ENCODE measurements around the gene BZW1.

BZW1 gene

DNA sequence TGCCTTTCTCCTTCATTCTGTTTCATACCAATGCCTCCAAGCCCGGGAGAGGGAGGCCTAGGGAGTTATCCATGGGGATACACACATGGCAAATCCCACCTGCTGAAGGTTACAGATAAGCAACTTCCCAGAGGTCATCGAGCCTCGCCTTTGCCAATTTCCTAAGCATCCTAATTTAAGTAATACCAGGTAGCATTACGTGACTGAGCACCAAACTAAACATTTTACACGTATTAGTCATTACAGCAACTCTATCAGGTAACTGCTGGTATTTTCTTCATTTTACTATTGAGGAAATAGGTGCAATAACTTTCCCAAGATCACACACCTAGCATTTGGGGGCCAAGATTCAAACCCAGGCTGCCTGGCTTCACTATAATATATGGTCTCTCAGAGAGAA lies 30.1 kb upstream of the BZW1 start:
- H3K27me3 ChIP-seq (replicated peaks in 2 of 5; ENCODE audit: control insufficient read depth in 4 of 5, insufficient read depth in 5 of 5, low read length in 4 of 5) = no peaks in the 10 kb centered on the region
- peaks cover 0 to 30% (median 0%) of the 10 kb centered on the region in 4 experiments for H3K36me3 ChIP-seq (ENCODE audit: control insufficient read depth in 4 of 4, insufficient read depth in 4 of 4, low read length in 3 of 4)
- H3K4me3 ChIP-seq (ENCODE audit: control insufficient read depth in 1 of 7, extremely low read depth in 1 of 7, insufficient read depth in 4 of 7, low read depth in 2 of 7, low read length in 6 of 7) = no peak overlapping the region
- H3K27ac ChIP-seq (ENCODE audit: insufficient read depth in 1 of 2, low read depth in 1 of 2, low read length in 2 of 2, poor library complexity in 1 of 2, severe bottlenecking in 2 of 2) = no peak overlapping the region
- CTCF ChIA-PET = no interaction called here
- no peaks in the 10 kb centered on the region for H3K9me3 ChIP-seq (ENCODE audit: control extremely low read depth in 1 of 5, control insufficient read depth in 4 of 5, insufficient read depth in 2 of 5, low read depth in 1 of 5, low read length in 4 of 5)
- DNase-seq = no peak
- 100% methylated on average over 1 of the region's 5 CpGs for WGBS (ENCODE audit: insufficient coverage)
- no peaks in the 10 kb centered on the region for H3K4me1 ChIP-seq (ENCODE audit: control extremely low read depth in 1 of 4, control insufficient read depth in 4 of 4, insufficient read depth in 4 of 4, low read length in 3 of 4)
- POLR2A ChIA-PET = no interaction called here

DNA sequence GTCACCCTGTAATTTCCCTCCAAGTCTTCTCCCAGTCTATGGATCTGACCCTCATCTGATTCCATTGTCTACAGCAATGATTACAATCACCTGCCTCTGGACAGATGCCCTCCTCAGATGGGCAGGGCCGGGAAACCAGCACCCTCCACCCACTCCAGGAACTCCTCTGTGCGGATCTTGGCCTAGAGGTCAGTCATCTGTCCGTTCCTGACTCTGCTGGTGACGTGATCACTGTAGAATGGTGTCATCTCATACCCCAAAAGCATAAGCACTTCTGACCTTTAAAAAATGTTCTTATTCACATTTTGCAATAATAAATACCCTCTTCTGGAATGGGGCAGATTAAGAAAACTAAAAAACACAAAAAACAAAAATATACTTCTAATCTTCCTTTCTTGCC lies 29.5 kb upstream of the BZW1 start:
- ChIA-PET CTCF (no interaction called here), POLR2A (no interaction called here)
- H3K36me3 ChIP-seq (ENCODE audit: control insufficient read depth in 4 of 4, insufficient read depth in 4 of 4, low read length in 3 of 4) = peaks cover 0 to 26% (median 0%) of the 10 kb centered on the region in 4 experiments
- no peaks in the 10 kb centered on the region for H3K9me3 ChIP-seq (ENCODE audit: control extremely low read depth in 1 of 5, control insufficient read depth in 4 of 5, insufficient read depth in 2 of 5, low read depth in 1 of 5, low read length in 4 of 5)
- DNase-seq = no peak
- H3K4me3 ChIP-seq (ENCODE audit: control insufficient read depth in 1 of 7, extremely low read depth in 1 of 7, insufficient read depth in 4 of 7, low read depth in 2 of 7, low read length in 6 of 7) = no peak overlapping the region
- 100% methylated on average over 3 of the region's 4 CpGs for WGBS (ENCODE audit: insufficient coverage)
- H3K27ac ChIP-seq (ENCODE audit: insufficient read depth in 1 of 2, low read depth in 1 of 2, low read length in 2 of 2, poor library complexity in 1 of 2, severe bottlenecking in 2 of 2) = no peak overlapping the region
- H3K27me3 ChIP-seq (replicated peaks in 2 of 5; ENCODE audit: control insufficient read depth in 4 of 5, insufficient read depth in 5 of 5, low read length in 4 of 5) = no peaks in the 10 kb centered on the region
- H3K4me1 ChIP-seq (ENCODE audit: control extremely low read depth in 1 of 4, control insufficient read depth in 4 of 4, insufficient read depth in 4 of 4, low read length in 3 of 4) = no peaks in the 10 kb centered on the region

GRCh38 chr2:200784215-200784614 lies 27.5 kb upstream of the BZW1 start:
- POLR2A ChIA-PET = no interaction called here
- no peaks in the 10 kb centered on the region for H3K4me1 ChIP-seq (ENCODE audit: control extremely low read depth in 1 of 4, control insufficient read depth in 4 of 4, insufficient read depth in 4 of 4, low read length in 3 of 4)
- DNase-seq = no peak
- H3K9me3 ChIP-seq (ENCODE audit: control extremely low read depth in 1 of 5, control insufficient read depth in 4 of 5, insufficient read depth in 2 of 5, low read depth in 1 of 5, low read length in 4 of 5) = no peaks in the 10 kb centered on the region
- no peaks in the 10 kb centered on the region for H3K27me3 ChIP-seq (replicated peaks in 2 of 5; ENCODE audit: control insufficient read depth in 4 of 5, insufficient read depth in 5 of 5, low read length in 4 of 5)
- CTCF ChIA-PET = no interaction called here
- no peak overlapping the region for H3K27ac ChIP-seq (ENCODE audit: insufficient read depth in 1 of 2, low read depth in 1 of 2, low read length in 2 of 2, poor library complexity in 1 of 2, severe bottlenecking in 2 of 2)
- H3K4me3 ChIP-seq (ENCODE audit: control insufficient read depth in 1 of 7, extremely low read depth in 1 of 7, insufficient read depth in 4 of 7, low read depth in 2 of 7, low read length in 6 of 7) = no peak overlapping the region
- H3K36me3 ChIP-seq (ENCODE audit: control insufficient read depth in 4 of 4, insufficient read depth in 4 of 4, low read length in 3 of 4) = peaks cover 0 to 16% (median 4%) of the 10 kb centered on the region in 4 experiments

DNA sequence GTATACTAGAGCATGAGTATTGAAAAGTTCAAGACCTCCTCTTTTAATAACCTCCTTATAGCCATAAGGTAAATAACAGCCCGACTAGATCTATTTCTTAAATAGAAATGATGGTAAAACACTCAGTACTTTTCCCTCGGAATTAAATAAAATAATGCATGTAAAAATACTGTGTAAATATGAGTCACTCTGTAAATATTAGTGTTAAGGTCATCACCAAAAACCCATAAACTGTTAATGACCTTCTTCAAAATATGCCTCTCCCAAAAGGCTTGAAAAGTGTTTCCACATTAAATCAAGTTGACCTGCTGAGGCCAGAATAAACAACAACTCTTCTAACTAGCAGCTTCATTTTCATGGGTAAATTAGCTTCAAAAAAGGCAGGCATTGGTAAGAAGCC lies 25.3 kb upstream of the BZW1 start:
- POLR2A ChIA-PET = no interaction called here
- no peak overlapping the region for H3K4me3 ChIP-seq (ENCODE audit: control insufficient read depth in 1 of 7, extremely low read depth in 1 of 7, insufficient read depth in 4 of 7, low read depth in 2 of 7, low read length in 6 of 7)

GRCh38 chr2:200786826-200787225 lies 24.9 kb upstream of the BZW1 start:
- no peaks in the 10 kb centered on the region for H3K27me3 ChIP-seq (replicated peaks in 2 of 5; ENCODE audit: control insufficient read depth in 4 of 5, insufficient read depth in 5 of 5, low read length in 4 of 5)
- no peak for DNase-seq
- H3K4me1 ChIP-seq (ENCODE audit: control extremely low read depth in 1 of 4, control insufficient read depth in 4 of 4, insufficient read depth in 4 of 4, low read length in 3 of 4) = no peaks in the 10 kb centered on the region
- H3K9me3 ChIP-seq (ENCODE audit: control extremely low read depth in 1 of 5, control insufficient read depth in 4 of 5, insufficient read depth in 2 of 5, low read depth in 1 of 5, low read length in 4 of 5) = no peaks in the 10 kb centered on the region
- POLR2A ChIA-PET = no interaction called here
- no peak overlapping the region for H3K4me3 ChIP-seq (ENCODE audit: control insufficient read depth in 1 of 7, extremely low read depth in 1 of 7, insufficient read depth in 4 of 7, low read depth in 2 of 7, low read length in 6 of 7)
- peaks cover 0 to 17% (median 6%) of the 10 kb centered on the region in 4 experiments for H3K36me3 ChIP-seq (ENCODE audit: control insufficient read depth in 4 of 4, insufficient read depth in 4 of 4, low read length in 3 of 4)
- CTCF ChIA-PET = no interaction called here
- WGBS (ENCODE audit: insufficient coverage) = no CpG with 5 or more reads among the region's 3 CpGs
- H3K27ac ChIP-seq (ENCODE audit: insufficient read depth in 1 of 2, low read depth in 1 of 2, low read length in 2 of 2, poor library complexity in 1 of 2, severe bottlenecking in 2 of 2) = no peak overlapping the region

More for the DNA sequence above, 25.3 kb upstream of the BZW1 start:
- no CpG with 5 or more reads among the region's 2 CpGs for WGBS (ENCODE audit: insufficient coverage)
- peaks cover 0 to 17% (median 5%) of the 10 kb centered on the region in 4 experiments for H3K36me3 ChIP-seq (ENCODE audit: control insufficient read depth in 4 of 4, insufficient read depth in 4 of 4, low read length in 3 of 4)
- DNase-seq = no peak
- no peaks in the 10 kb centered on the region for H3K4me1 ChIP-seq (ENCODE audit: control extremely low read depth in 1 of 4, control insufficient read depth in 4 of 4, insufficient read depth in 4 of 4, low read length in 3 of 4)
- no peak overlapping the region for H3K27ac ChIP-seq (ENCODE audit: insufficient read depth in 1 of 2, low read depth in 1 of 2, low read length in 2 of 2, poor library complexity in 1 of 2, severe bottlenecking in 2 of 2)
- no peaks in the 10 kb centered on the region for H3K27me3 ChIP-seq (replicated peaks in 2 of 5; ENCODE audit: control insufficient read depth in 4 of 5, insufficient read depth in 5 of 5, low read length in 4 of 5)
- H3K9me3 ChIP-seq (ENCODE audit: control extremely low read depth in 1 of 5, control insufficient read depth in 4 of 5, insufficient read depth in 2 of 5, low read depth in 1 of 5, low read length in 4 of 5) = no peaks in the 10 kb centered on the region
- CTCF ChIA-PET = no interaction called here

DNA sequence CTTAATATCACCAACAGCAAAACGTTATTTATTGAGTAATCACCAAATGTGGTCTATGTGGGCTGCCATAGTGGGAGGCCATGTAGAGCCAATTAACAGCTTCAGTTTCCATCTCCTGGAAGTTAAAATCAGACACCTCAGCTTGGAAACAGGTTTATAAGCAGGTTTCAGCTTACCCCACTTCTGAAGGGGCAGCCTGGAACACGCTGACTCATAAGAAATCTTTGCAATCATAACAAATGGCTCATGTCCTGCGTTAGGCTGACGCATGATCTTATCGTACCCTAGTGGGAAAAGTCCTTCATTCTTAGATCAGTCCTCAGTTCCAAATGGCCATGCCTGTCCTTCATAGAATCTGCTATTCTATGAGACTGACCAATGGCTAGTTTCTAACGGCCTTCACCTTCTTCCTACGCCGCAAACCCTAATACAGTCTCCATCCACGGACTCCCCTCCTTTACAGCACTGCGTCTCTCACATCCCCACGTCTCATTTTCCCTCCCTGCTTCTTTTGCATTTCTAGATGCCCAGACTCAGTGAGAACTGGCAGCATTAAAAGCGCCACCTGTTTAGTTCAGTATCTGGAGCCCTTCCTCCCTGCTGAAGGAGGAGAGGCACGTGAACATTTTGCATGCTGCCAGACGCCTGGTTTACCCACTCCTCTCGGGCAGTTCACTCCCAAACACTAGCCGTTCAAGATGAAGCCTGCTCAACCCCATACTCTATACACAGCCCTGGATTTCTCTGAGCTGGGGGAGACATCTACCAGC lies 24.2 kb upstream of the BZW1 start:
- no peaks in the 10 kb centered on the region for H3K27me3 ChIP-seq (replicated peaks in 2 of 5; ENCODE audit: control insufficient read depth in 4 of 5, insufficient read depth in 5 of 5, low read length in 4 of 5)
- H3K27ac ChIP-seq (ENCODE audit: insufficient read depth in 1 of 2, low read depth in 1 of 2, low read length in 2 of 2, poor library complexity in 1 of 2, severe bottlenecking in 2 of 2) = no peak overlapping the region
- 96% methylated on average over 14 of the region's 16 CpGs for WGBS (ENCODE audit: insufficient coverage)
- H3K36me3 ChIP-seq (ENCODE audit: control insufficient read depth in 4 of 4, insufficient read depth in 4 of 4, low read length in 3 of 4) = peaks cover 0 to 17% (median 6%) of the 10 kb centered on the region in 4 experiments
- no peak for DNase-seq
- H3K4me1 ChIP-seq (ENCODE audit: control extremely low read depth in 1 of 4, control insufficient read depth in 4 of 4, insufficient read depth in 4 of 4, low read length in 3 of 4) = no peaks in the 10 kb centered on the region
- CTCF ChIA-PET = interaction anchor here (0.6 kb wide), 1 partner anchor 1518 kb away, joined by 3 read pairs; no protein-coding TSS in a partner anchor
- no peaks in the 10 kb centered on the region for H3K9me3 ChIP-seq (ENCODE audit: control extremely low read depth in 1 of 5, control insufficient read depth in 4 of 5, insufficient read depth in 2 of 5, low read depth in 1 of 5, low read length in 4 of 5)
- no peak overlapping the region for H3K4me3 ChIP-seq (ENCODE audit: control insufficient read depth in 1 of 7, extremely low read depth in 1 of 7, insufficient read depth in 4 of 7, low read depth in 2 of 7, low read length in 6 of 7)
- POLR2A ChIA-PET = no interaction called here

GRCh38 chr2:200788121-200788718 lies 23.5 kb upstream of the BZW1 start:
- Histone ChIP-seq H3K27me3 (replicated peaks in 2 of 5; ENCODE audit: control insufficient read depth in 4 of 5, insufficient read depth in 5 of 5, low read length in 4 of 5) (no peaks in the 10 kb centered on the region), H3K4me3 (ENCODE audit: control insufficient read depth in 1 of 7, extremely low read depth in 1 of 7, insufficient read depth in 4 of 7, low read depth in 2 of 7, low read length in 6 of 7) (no peak overlapping the region), H3K9me3 (ENCODE audit: control extremely low read depth in 1 of 5, control insufficient read depth in 4 of 5, insufficient read depth in 2 of 5, low read depth in 1 of 5, low read length in 4 of 5) (no peaks in the 10 kb centered on the region), H3K4me1 (ENCODE audit: control extremely low read depth in 1 of 4, control insufficient read depth in 4 of 4, insufficient read depth in 4 of 4, low read length in 3 of 4) (no peaks in the 10 kb centered on the region), H3K27ac (ENCODE audit: insufficient read depth in 1 of 2, low read depth in 1 of 2, low read length in 2 of 2, poor library complexity in 1 of 2, severe bottlenecking in 2 of 2) (no peak overlapping the region), H3K36me3 (ENCODE audit: control insufficient read depth in 4 of 4, insufficient read depth in 4 of 4, low read length in 3 of 4) (peaks cover 0 to 13% (median 6%) of the 10 kb centered on the region in 4 experiments)
- 93% methylated on average over 3 of the region's 6 CpGs for WGBS (ENCODE audit: insufficient coverage)
- no peak for DNase-seq
- POLR2A ChIA-PET = no interaction called here
- CTCF ChIA-PET = no interaction called here
